ENCODE results near the gene RASL10B.

RASL10B gene

GRCh38 chr17:35745246-35745645, 13.8 kb downstream of the RASL10B start:
- no peak for ATAC-seq
- TF ChIP-seq, protein P1, sequence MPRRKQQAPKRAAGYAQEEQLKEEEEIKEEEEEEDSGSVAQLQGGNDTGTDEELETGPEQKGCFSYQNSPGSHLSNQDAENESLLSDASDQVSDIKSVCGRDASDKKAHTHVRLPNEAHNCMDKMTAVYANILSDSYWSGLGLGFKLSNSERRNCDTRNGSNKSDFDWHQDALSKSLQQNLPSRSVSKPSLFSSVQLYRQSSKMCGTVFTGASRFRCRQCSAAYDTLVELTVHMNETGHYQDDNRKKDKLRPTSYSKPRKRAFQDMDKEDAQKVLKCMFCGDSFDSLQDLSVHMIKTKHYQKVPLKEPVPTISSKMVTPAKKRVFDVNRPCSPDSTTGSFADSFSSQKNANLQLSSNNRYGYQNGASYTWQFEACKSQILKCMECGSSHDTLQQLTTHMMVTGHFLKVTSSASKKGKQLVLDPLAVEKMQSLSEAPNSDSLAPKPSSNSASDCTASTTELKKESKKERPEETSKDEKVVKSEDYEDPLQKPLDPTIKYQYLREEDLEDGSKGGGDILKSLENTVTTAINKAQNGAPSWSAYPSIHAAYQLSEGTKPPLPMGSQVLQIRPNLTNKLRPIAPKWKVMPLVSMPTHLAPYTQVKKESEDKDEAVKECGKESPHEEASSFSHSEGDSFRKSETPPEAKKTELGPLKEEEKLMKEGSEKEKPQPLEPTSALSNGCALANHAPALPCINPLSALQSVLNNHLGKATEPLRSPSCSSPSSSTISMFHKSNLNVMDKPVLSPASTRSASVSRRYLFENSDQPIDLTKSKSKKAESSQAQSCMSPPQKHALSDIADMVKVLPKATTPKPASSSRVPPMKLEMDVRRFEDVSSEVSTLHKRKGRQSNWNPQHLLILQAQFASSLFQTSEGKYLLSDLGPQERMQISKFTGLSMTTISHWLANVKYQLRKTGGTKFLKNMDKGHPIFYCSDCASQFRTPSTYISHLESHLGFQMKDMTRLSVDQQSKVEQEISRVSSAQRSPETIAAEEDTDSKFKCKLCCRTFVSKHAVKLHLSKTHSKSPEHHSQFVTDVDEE (CRISPR knock-in tag; IDR thresholded peaks at IDR 0.05), result no peak
- TF ChIP-seq CSRNP3 (CRISPR knock-in tag; IDR thresholded peaks at IDR 0.05) (no peak), RARB (CRISPR knock-in tag; IDR thresholded peaks at IDR 0.05) (no peak), BACH2 (CRISPR knock-in tag; IDR thresholded peaks at IDR 0.05; ENCODE audit: borderline replicate concordance) (no peak), OSR1 (CRISPR knock-in tag; IDR thresholded peaks at IDR 0.05) (no peak)

- no peak for ATAC-seq
- no peak for TF ChIP-seq ISL1 (CRISPR knock-in tag; IDR thresholded peaks at IDR 0.05)
- TF ChIP-seq, protein P1 (CRISPR knock-in tag; IDR thresholded peaks at IDR 0.05), result no peak
- TF ChIP-seq, protein P2, sequence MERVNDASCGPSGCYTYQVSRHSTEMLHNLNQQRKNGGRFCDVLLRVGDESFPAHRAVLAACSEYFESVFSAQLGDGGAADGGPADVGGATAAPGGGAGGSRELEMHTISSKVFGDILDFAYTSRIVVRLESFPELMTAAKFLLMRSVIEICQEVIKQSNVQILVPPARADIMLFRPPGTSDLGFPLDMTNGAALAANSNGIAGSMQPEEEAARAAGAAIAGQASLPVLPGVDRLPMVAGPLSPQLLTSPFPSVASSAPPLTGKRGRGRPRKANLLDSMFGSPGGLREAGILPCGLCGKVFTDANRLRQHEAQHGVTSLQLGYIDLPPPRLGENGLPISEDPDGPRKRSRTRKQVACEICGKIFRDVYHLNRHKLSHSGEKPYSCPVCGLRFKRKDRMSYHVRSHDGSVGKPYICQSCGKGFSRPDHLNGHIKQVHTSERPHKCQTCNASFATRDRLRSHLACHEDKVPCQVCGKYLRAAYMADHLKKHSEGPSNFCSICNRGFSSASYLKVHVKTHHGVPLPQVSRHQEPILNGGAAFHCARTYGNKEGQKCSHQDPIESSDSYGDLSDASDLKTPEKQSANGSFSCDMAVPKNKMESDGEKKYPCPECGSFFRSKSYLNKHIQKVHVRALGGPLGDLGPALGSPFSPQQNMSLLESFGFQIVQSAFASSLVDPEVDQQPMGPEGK (CRISPR knock-in tag; IDR thresholded peaks at IDR 0.05; ENCODE audit: borderline replicate concordance), result no peak
- TF ChIP-seq TCF4 (CRISPR knock-in tag; IDR thresholded peaks at IDR 0.05; ENCODE audit: borderline replicate concordance), result no peak
- no peak for TF ChIP-seq OSR1 (CRISPR knock-in tag; IDR thresholded peaks at IDR 0.05)
- TF ChIP-seq RARB (CRISPR knock-in tag; IDR thresholded peaks at IDR 0.05), result no peak
- no peak for TF ChIP-seq CSDC2 (CRISPR knock-in tag; IDR thresholded peaks at IDR 0.05)
- no peak for TF ChIP-seq TOX (CRISPR knock-in tag; IDR thresholded peaks at IDR 0.05; ENCODE audit: borderline replicate concordance)
- TF ChIP-seq BACH2 (CRISPR knock-in tag; IDR thresholded peaks at IDR 0.05; ENCODE audit: borderline replicate concordance), result no peak
- TF ChIP-seq ZNF8 (CRISPR knock-in tag; IDR thresholded peaks at IDR 0.05), result no peak
- TF ChIP-seq ZNF565 (CRISPR knock-in tag; conservative IDR thresholded peaks at IDR 0.05; ENCODE audit: low read depth), result no peak
- TF ChIP-seq ESRRG (CRISPR knock-in tag; IDR thresholded peaks at IDR 0.05), result no peak
- TF ChIP-seq ARNTL (CRISPR knock-in tag; IDR thresholded peaks at IDR 0.05; ENCODE audit: borderline replicate concordance, low read depth), result no peak
- TF ChIP-seq POU6F1 (CRISPR knock-in tag; IDR thresholded peaks at IDR 0.05; ENCODE audit: borderline replicate concordance, low read depth), result no peak
- no peak for TF ChIP-seq ZC3H10 (CRISPR knock-in tag; IDR thresholded peaks at IDR 0.05)
- no peak for TF ChIP-seq SNAI2 (CRISPR knock-in tag; IDR thresholded peaks at IDR 0.05)
- no peak for TF ChIP-seq ZFP3 (CRISPR knock-in tag; IDR thresholded peaks at IDR 0.05)
- TF ChIP-seq ZNF70 (CRISPR knock-in tag; IDR thresholded peaks at IDR 0.05), result no peak
Observed at GRCh38 chr17:35745749-35746320, 14.4 kb downstream of the RASL10B start.

GRCh38 chr17:35747540-35748017, 16.1 kb downstream of the RASL10B start:
- ATAC-seq, result peak; percentile 91
- no peak for TF ChIP-seq ZFP30 (CRISPR knock-in tag; IDR thresholded peaks at IDR 0.05)
- TF ChIP-seq OSR1 (CRISPR knock-in tag; IDR thresholded peaks at IDR 0.05), result no peak
- no peak for TF ChIP-seq CSDC2 (CRISPR knock-in tag; IDR thresholded peaks at IDR 0.05)
